Hepatocyte (in vitro differentiated cells): ENCODE data around the gene FBXO8. TPM values are rescaled to one million over a fixed set of nuclear protein-coding genes. Genes with fewer than 3 reads are reported as not detected.

Experiments
- DNase-seq: peaks from one replicate; pipeline ENCODE4 v3.0.0-alpha.2; 2016; ENCODE audit warnings: low spot score
- H2AFZ ChIP-seq: fragments of 200-600 bp; sonication (generic); 2 replicates; pipeline ENCODE4 v1.6.0; 2016; ENCODE audit warnings: antibody characterized with exemption, mild to moderate bottlenecking
- H3K27ac ChIP-seq: fragments of 200-600 bp; sonication (generic); 2 replicates; pipeline ENCODE4 v1.5.1; 2016; ENCODE audit warnings: mild to moderate bottlenecking
- H3K27me3 ChIP-seq: fragments of 200-600 bp; sonication (generic); 2 replicates; pipeline ENCODE4 v1.6.1; 2016
- H3K36me3 ChIP-seq: fragments of 200-600 bp; sonication (generic); replicated peaks from 2 replicates; pipeline ENCODE4 v1.5.1; 2016; ENCODE audit warnings: low read depth; ENCODE audit not compliant: insufficient read depth
- H3K4me1 ChIP-seq: fragments of 200-600 bp; sonication (generic); 2 replicates; pipeline ENCODE4 v1.5.1; 2016; ENCODE audit warnings: mild to moderate bottlenecking, moderate library complexity; ENCODE audit not compliant: insufficient read depth
- H3K4me2 ChIP-seq: fragments of 200-600 bp; sonication (generic); 2 replicates; pipeline ENCODE4 v1.6.0; 2016
- H3K4me3 ChIP-seq: fragments of 200-600 bp; sonication (generic); 2 replicates; pipeline ENCODE4 v1.5.1; 2016; ENCODE audit warnings: mild to moderate bottlenecking
- H3K79me2 ChIP-seq: fragments of 200-600 bp; sonication (generic); 2 replicates; pipeline ENCODE4 v1.6.0; 2017; ENCODE audit warnings: mild to moderate bottlenecking
- H3K9me2 ChIP-seq: fragments of 200-600 bp; sonication (generic); replicated peaks from 2 replicates; pipeline ENCODE4 v1.6.0; 2017; ENCODE audit warnings: mild to moderate bottlenecking; ENCODE audit not compliant: insufficient read depth
- H3K9me3 ChIP-seq: fragments of 200-600 bp; sonication (generic); 2 replicates; pipeline ENCODE4 v1.5.1; 2016; ENCODE audit warnings: low read depth, mild to moderate bottlenecking
- H4K20me1 ChIP-seq: fragments of 200-600 bp; sonication (generic); 2 replicates; pipeline ENCODE4 v1.6.0; 2016; ENCODE audit warnings: mild to moderate bottlenecking; ENCODE audit not compliant: insufficient read depth, poor library complexity, severe bottlenecking
- CTCF ChIP-seq: fragments of 200-600 bp; sonication (generic); IDR thresholded peaks from 2 replicates; pipeline ENCODE4 v1.5.1; 2016; ENCODE audit warnings: antibody characterized with exemption, mild to moderate bottlenecking; ENCODE audit not compliant: poor library complexity
- EZH2 ChIP-seq: fragments of 200-600 bp; sonication (generic); IDR thresholded peaks from 2 replicates; pipeline ENCODE4 v1.6.1; 2016; ENCODE audit warnings: antibody characterized with exemption, mild to moderate bottlenecking, borderline replicate concordance
- EZH2phosphoT487 ChIP-seq: fragments of 200-600 bp; sonication (generic); IDR thresholded peaks from one replicate; pipeline ENCODE4 v1.6.1; 2018; ENCODE audit warnings: antibody characterized with exemption, mild to moderate bottlenecking, low read depth, moderate library complexity; ENCODE audit not compliant: unreplicated experiment, severe bottlenecking
- WGBS: methylation state at CpG from one replicate; pipeline ENCODE4 v1.1.6; 2016; ENCODE audit warnings: low lambda C conversion rate; ENCODE audit errors: missing lambda C conversion rate; 5-methylcytosine and 5-hydroxymethylcytosine counted together
- polyA plus RNA-seq: library from polyadenylated mRNA; unstranded; fragments of >200 nt; fragmentation: Nextera tagmentation; extraction: Ambion mirVana; gene quantifications from 2 replicates; pipeline ENCODE4 v1.2.1, GENCODE V29; 2016
- total RNA-seq: library from RNA; depleted of rRNA; stranded (reverse); fragments of >200 nt; gene quantifications from 2 replicates; pipeline ENCODE4 v1.2.3, GENCODE V29; 2014

Gene FBXO8
- total and polyA plus RNA-seq, 2 experiments from 2014 or later, result 21.3 to 35.7 TPM

GRCh38 chr4:174281901-174282300 lies 1.6 kb downstream of the FBXO8 start:
- H3K4me1 ChIP-seq, result peaks cover 5% of the 10 kb centered on the region

GRCh38 chr4:174281182-174281737 lies 2.2 kb downstream of the FBXO8 start:
- Histone ChIP-seq H3K9me2 (no peaks in the 10 kb centered on the region), H3K4me1 (peaks cover 5% of the 10 kb centered on the region), H3K79me2 (peaks cover 84% of the 10 kb centered on the region), H3K27ac (no peak overlapping the region), H3K4me3 (no peak overlapping the region), H4K20me1 (no peaks in the 10 kb centered on the region), H3K4me2 (peak overlapping the region; percentile 71), H2AFZ (no peak overlapping the region), H3K9me3 (no peaks in the 10 kb centered on the region), H3K27me3 (no peaks in the 10 kb centered on the region), H3K36me3 (no peaks in the 10 kb centered on the region)
- no peak for DNase-seq
- no peak for TF ChIP-seq CTCF
- no peak for TF ChIP-seq EZH2phosphoT487
- no peak for TF ChIP-seq EZH2
- WGBS, result 92% methylated on average over 5 of the region's 5 CpGs

More at GRCh38 chr4:174281901-174282300, 1.6 kb downstream of the FBXO8 start:
- Histone ChIP-seq H3K79me2 (peaks cover 84% of the 10 kb centered on the region), H2AFZ (no peak overlapping the region), H3K9me2 (no peaks in the 10 kb centered on the region), H4K20me1 (no peaks in the 10 kb centered on the region), H3K27me3 (no peaks in the 10 kb centered on the region), H3K36me3 (no peaks in the 10 kb centered on the region), H3K9me3 (no peaks in the 10 kb centered on the region), H3K27ac (no peak overlapping the region), H3K4me2 (peak overlapping the region; percentile 71), H3K4me3 (no peak overlapping the region)
- no peak for DNase-seq
- TF ChIP-seq CTCF, result no peak

GRCh38 chr4:174279433-174280155 lies 3.9 kb downstream of the FBXO8 start:
- Histone ChIP-seq H3K4me2 (no peak overlapping the region), H4K20me1 (peaks cover 5% of the 10 kb centered on the region), H3K4me1 (peaks cover 5% of the 10 kb centered on the region), H3K27ac (no peak overlapping the region), H3K36me3 (no peaks in the 10 kb centered on the region), H3K79me2 (peaks cover 84% of the 10 kb centered on the region), H3K4me3 (no peak overlapping the region), H3K9me3 (no peaks in the 10 kb centered on the region), H2AFZ (no peak overlapping the region), H3K27me3 (no peaks in the 10 kb centered on the region), H3K9me2 (no peaks in the 10 kb centered on the region)
- no peak for DNase-seq
- no peak for TF ChIP-seq EZH2
- TF ChIP-seq CTCF, result no peak
- TF ChIP-seq EZH2phosphoT487, result no peak
- WGBS, result 91% methylated on average over 3 of the region's 3 CpGs
